ENCODE results near the gene AIFM2. TPM values are rescaled to one million over a fixed set of nuclear protein-coding genes. Genes with fewer than 3 reads are reported as not detected.

AIFM2 gene
- total and polyA plus RNA-seq, 2 donors (not counting 3 experiments of a cell fraction or from before 2014, with no cell fraction given), result 6.9 to 8.7 TPM

- H2AFZ ChIP-seq (ENCODE audit: low read depth, low read length), result no peak overlapping the region
- H3K9ac ChIP-seq (replicated peaks; ENCODE audit: extremely low read depth, insufficient read depth, low read length), result no peak overlapping the region
- peaks cover 6% of the 10 kb centered on the region for H3K4me1 ChIP-seq (ENCODE audit: control insufficient read depth, extremely low read depth, insufficient read depth, low read length)
- peaks cover 0 to 3% of the 10 kb centered on the region in 2 experiments for H3K36me3 ChIP-seq (ENCODE audit: control insufficient read depth in 2 of 2, extremely low read depth in 1 of 2, insufficient read depth in 2 of 2, low read length in 2 of 2)
- CTCF ChIA-PET, result no interaction called here
- DNase-seq (ENCODE audit: low read depth, low spot score), result no peak
- FAIRE-seq, result no peak
- no peaks in the 10 kb centered on the region for H3K79me2 ChIP-seq (ENCODE audit: control insufficient read depth, insufficient read depth, low read length)
- intact Hi-C loops (cut with micrococcal nuclease) (no loop called here), dilution Hi-C loops (cut with MboI; ENCODE audit: extremely low pct_ligation_motif_present, low sequenced_read_pairs) (no loop called here)
- POLR2A ChIA-PET, result no interaction called here
- no TSS peak for BruUV-seq (replicated peaks)
- H3K4me2 ChIP-seq (ENCODE audit: insufficient read depth, low read length), result no peak overlapping the region
- H3K27me3 ChIP-seq (ENCODE audit: control insufficient read depth in 2 of 2, insufficient read depth in 2 of 2, low read length in 2 of 2), result no peaks in the 10 kb centered on the region
- H4K20me1 ChIP-seq (replicated peaks; ENCODE audit: control insufficient read depth, extremely low read depth, insufficient read depth, low read length), result no peaks in the 10 kb centered on the region
- no peaks in the 10 kb centered on the region for H3K9me1 ChIP-seq (replicated peaks; ENCODE audit: control insufficient read depth, extremely low read depth, insufficient read depth, low read length)
- TF ChIP-seq, protein P1, sequence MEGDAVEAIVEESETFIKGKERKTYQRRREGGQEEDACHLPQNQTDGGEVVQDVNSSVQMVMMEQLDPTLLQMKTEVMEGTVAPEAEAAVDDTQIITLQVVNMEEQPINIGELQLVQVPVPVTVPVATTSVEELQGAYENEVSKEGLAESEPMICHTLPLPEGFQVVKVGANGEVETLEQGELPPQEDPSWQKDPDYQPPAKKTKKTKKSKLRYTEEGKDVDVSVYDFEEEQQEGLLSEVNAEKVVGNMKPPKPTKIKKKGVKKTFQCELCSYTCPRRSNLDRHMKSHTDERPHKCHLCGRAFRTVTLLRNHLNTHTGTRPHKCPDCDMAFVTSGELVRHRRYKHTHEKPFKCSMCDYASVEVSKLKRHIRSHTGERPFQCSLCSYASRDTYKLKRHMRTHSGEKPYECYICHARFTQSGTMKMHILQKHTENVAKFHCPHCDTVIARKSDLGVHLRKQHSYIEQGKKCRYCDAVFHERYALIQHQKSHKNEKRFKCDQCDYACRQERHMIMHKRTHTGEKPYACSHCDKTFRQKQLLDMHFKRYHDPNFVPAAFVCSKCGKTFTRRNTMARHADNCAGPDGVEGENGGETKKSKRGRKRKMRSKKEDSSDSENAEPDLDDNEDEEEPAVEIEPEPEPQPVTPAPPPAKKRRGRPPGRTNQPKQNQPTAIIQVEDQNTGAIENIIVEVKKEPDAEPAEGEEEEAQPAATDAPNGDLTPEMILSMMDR (IDR thresholded peaks at IDR 0.05; ENCODE audit: extremely low read depth in 1 of 2, insufficient read depth in 1 of 2, low read depth in 1 of 2, low read length in 2 of 2), result no peak
- no peak for TF ChIP-seq POLR2AphosphoS5 (IDR thresholded peaks at IDR 0.05; ENCODE audit: insufficient read depth, low read depth, low read length)
- TF ChIP-seq MYC (IDR thresholded peaks at IDR 0.05; ENCODE audit: low read depth, low read length), result no peak
- TF ChIP-seq, protein P2, sequence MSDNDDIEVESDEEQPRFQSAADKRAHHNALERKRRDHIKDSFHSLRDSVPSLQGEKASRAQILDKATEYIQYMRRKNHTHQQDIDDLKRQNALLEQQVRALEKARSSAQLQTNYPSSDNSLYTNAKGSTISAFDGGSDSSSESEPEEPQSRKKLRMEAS (IDR thresholded peaks at IDR 0.05; ENCODE audit: insufficient read depth, insufficient read length), result no peak
- TF ChIP-seq POLR2A (IDR thresholded peaks at IDR 0.05; ENCODE audit: low read depth, low read length), result no peak
- no peak for TF ChIP-seq JUN (IDR thresholded peaks at IDR 0.05; ENCODE audit: borderline replicate concordance, insufficient read depth, insufficient read length, low read depth)
- TF ChIP-seq EZH2 (IDR thresholded peaks at IDR 0.05; ENCODE audit: borderline replicate concordance, low read depth, low read length, severe bottlenecking), result no peak
- no peak overlapping the region for H3K27ac ChIP-seq (ENCODE audit: insufficient read depth, low read depth, low read length)
- no peak overlapping the region for H3K4me3 ChIP-seq (replicated peaks in 1 of 3; ENCODE audit: insufficient read depth in 1 of 3, low read depth in 1 of 3, low read length in 3 of 3)
- H3K9me3 ChIP-seq (replicated peaks; ENCODE audit: control insufficient read depth, insufficient read depth, low read length), result no peaks in the 10 kb centered on the region
These were observed 13.0 kb downstream of the AIFM2 start for GRCh38 chr10:70119623-70120022.

Measured in endothelial cell of umbilical vein (primary cell).